HG02981 (cell line): ENCODE measurements around the gene SNRNP27.
A peak's percentile ranks its signal among the peaks of the same experiment; 100 is the strongest.
"Not testable (repeated sequence)": the region's sequence is repeated elsewhere in the genome, so short reads cannot be mapped to it uniquely, and the experiment has no call there.

Experiments
- ATAC-seq: cut with Tn5 transposase; IDR thresholded peaks from one replicate; pipeline ENCODE4 v1.9.1; 2021; ENCODE audit warnings: mild to moderate bottlenecking, moderate library complexity; ENCODE audit not compliant: unreplicated experiment

SNRNP27 gene

DNA sequence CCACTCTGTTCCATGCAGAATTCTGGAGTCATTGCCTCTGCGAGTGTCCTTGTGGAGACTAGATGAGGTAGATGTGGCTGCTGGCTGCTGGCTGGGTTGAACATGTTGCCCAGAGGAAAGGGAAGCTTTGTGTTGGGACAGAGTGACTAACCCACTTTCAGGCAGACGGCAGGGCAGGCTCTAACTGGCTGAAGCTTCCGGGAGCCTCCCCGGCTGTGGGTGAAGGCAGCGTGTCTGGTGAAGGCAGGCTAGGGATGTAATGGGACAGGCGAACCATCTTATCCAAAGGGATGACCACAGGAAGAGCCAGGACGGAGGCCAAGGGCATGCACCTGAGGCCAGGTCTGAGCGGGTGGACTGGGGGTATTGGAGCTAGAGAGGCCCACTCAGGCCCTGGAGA lies 51.7 kb downstream of the SNRNP27 start:
- ATAC-seq: no peak

DNA sequence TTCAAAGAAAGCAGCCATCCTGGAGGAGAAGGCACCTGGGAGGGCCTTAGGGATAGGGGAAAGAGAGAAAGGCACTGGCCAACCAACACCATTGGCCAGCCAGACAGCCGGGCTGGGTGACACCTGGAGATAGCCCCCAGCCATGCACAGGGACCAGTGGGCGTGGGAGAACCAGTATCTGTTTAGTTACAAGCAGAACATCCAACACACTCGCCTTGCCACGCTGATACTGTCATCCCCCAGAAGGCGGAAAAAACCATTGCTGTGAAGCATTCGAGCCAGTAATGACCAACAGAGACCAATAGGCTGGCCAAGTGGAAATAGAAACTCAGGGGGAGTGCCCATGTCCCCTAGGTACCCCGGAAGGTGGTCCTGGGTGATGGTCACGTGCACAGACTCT lies 52.2 kb downstream of the SNRNP27 start:
- ATAC-seq: no peak

DNA sequence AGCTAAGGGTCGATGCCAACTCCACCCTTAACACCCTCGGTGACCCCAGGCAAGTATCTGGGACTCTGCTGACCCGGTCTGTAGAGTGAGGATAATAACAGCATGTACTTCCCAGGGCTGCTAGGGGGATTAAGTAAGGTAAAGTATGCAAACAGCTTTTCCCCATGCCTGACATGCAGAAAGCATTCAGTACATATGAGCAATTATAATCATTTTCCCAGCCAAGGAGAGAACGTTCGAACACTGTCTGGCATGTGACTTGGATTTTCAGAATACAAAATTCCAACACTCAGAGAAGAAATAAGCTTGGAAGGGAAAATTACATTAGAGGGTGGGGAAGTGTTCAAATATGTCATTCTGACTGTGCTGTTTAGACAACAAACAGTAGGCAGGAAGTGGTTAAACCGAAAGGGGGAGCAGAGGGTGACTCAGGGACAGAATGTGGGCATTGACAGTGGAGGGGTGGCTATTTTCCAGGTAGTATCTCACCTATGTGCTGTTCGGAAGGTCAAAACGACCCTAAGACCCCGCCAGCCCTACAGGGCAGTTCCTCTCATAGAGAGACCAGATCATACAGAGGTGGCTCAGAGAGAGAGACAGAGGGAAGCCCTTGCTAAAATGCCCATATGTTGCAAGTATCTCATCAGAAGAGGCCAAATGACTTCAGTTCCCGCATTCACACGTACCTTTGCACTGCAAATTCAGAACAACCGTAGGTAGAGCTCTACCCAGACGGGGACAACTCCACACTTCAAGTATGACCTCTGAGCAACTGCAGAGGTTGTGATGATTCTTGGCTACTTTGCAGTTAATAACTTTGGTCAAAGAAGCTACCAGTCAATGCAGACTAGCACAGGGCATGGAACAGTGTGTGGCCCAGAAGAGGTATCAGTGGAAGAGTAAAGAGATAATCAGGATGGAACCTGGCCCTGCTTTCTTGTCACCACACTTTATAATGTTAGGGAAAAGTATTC lies 52.9 kb downstream of the SNRNP27 start:
- peak; percentile 90 for ATAC-seq

DNA sequence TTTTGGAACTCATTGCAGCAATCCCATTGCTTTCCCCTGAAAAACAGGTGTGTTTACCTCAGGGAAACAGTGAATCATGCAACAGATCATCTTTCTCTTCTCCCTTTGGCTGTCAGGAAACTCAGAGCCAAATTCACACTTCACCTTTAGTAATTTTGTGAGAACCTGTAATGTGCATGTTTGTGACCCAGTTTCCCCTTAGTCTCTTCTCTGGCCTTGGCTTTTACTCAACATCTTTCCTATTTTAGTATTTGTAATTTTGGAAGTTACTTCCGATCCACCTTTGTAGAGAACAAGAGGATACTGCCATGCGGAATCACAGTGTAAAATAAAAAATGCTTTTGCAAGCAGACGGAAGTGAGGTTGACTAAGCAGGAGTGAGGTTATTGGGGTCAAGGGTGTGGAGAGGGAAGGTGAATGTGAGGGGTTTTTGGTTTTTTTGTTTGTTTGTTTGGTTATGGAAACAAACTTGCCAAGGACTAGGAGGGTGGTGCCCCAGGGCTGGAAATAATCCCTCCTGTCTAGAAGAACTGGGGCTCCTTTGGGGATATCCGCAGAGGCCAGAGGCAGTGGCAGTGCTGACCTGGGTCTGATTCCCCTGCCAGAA lies 53.7 kb downstream of the SNRNP27 start:
- no peak for ATAC-seq

DNA sequence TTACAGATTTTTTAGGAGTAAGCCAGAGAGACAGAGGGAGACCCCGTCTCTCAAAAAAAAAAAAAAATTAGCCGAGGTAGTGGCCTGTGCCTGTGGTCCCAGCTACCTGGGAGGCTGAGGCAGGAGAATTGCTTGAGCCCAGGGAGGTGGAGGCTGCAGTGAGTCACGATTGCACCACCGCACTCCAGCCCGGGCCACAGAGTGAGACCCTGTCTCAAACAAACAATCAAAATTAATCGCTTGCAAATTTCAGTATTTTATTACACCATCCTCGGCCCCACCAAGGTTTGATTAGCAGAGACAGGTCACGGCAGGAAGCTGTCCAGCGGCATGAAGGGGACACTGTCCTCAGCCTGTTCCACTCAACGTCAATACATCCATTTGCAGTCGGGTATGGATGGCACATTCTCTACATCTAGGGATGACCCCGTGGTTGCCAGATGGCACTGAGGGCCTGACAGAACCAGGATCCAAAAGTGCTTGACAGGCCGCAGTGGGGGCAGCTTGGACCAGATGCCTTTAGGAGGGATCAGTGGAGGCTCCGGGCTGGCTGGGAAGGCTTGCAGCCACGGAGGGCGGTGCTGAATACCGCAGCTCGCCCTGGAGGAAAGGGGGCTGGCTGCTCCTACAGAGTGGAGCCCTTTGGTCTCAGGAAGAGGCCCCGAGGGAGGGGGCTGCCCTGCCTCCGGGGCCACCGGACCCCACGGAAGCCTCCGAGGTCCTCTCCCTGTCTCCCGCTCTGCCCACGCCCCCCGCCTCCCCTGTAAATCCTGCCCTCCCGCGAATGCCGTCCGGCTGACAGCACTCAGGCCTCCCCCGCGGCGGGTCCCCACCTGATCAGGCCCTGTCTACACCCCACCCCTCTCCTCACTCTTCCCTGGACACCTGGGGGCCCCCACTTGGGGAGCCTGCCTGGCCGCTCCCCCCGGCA lies 54.5 kb downstream of the SNRNP27 start:
- ATAC-seq: no peak

DNA sequence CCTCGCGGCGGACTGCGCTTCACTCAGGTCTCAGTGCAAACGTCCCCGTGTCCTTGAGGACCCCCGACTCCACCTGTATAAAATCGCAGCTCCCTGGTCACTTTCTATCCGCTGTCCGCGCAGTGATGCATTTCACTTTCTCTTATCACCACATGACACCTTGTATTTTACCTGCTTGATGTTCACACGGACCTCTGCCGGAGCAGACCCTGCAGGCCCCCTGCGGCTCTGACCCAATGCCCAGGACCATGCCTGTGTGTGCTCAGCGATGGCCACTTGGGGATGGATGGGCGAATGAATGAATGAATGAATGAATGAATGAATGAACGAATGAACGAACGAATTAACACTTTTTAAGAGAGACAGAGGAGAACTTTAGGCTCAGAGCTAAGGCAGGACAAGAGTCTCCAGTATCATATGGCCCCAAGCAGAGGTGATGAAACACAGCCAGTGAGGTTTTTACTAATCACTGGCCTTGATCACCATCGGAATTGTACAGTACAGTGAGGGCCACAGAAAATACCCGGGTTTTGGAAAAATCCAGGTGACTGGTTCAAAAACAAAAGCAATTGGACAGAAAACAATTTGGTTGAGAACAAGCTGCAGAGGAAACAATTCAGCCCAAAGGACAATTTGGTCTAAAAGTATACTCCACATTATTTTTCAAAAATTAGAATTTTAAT lies 55.3 kb downstream of the SNRNP27 start:
- ATAC-seq: no peak

DNA sequence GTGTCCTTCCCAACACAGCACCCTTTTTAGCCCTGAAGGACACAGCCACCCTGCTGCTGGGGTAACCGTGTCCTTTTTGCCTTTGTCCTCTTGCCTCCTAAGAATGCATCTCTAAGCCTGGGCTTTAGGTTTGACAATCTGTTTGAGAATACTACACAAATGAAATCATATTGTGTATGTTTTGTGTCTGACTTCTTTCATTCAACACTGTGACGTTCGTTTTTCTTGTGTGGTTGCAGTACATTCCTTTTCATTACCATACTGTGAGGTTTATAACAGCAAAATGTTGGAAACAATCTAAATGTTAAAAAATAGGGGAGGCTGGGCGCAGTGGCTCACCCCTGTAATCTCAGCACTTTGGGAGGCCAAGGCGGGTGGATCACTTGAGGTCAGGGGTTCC lies 56.5 kb downstream of the SNRNP27 start:
- no peak for ATAC-seq

DNA sequence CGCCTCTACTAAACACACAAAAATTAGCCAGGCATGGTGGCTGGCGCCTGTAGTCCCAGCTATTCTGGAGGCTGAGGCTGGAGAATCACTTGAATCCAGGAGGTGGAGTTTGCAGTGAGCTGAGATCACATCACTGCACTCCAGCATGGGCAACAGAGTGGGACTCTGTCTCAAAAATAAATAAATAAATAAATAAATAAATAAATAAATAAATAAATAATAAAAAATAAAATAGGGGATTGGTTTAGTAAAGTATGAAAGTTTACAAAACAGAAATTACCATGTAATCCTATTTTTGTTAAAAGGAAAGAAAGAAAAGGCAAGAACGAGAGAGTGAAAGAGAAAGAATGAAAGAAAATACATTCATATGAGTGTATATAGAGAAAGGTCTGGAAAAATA lies 56.9 kb downstream of the SNRNP27 start:
- ATAC-seq: not testable (repeated sequence)

DNA sequence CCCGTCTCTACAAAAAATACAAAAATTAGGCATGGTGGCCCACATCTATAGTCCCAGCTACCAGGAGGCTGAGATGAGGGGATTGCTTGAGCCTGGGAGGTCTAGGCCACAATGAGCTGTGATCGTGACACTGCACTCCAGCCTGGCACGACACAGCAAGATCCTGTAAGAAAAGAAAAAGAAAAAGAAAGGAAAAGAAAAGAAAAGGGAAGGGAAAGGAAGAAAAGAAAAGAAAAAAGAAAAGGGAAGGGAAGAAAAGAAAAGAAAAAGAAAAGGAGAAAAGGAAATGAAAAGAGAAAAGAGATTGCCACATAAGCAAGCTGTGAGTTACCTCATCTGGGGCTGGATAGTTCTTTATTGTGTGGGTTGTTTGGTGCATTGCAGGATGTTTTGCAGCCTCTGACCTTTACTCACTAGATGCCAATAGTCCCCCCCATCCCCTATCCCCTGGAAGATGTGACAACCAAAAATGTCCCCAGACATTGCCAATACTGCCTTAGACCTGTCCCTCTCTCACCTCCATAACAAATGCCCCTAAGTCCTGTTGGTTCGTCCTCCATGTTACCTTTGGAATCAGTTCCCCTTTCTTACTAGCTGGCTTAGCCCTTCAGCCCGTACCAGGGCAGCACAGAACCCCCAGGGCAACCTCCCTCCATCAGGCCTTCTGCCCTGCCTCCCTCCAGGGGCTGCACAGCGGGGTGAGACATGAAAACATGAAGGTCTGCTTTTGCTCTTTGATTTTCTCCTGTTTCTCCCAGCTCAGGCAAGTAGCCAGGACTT lies 58.8 kb downstream of the SNRNP27 start:
- ATAC-seq: no peak

DNA sequence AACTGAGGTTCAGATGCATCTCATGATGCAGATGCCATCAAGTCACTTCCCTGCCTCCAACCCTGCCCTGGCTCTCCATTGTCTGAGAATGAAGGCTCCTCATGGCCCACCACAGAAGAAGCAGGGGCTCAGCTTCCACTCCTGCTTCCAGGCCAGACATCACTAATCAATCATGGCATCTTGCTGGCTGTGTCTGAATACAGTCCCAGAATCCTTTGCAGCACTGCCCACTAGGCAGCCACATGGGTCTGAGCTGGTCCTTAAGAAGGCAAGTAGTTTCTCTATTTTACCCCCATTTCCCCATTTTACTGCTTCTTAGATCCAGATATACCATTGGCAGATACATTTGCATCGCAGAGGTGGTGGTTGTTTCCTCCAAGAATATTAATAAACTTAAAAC lies 60.3 kb downstream of the SNRNP27 start:
- no peak for ATAC-seq
